Middle frontal gyrus (tissue), 1 donor: ENCODE measurements around the gene TFPT.
"Not testable (repeated sequence)": the region's sequence is repeated elsewhere in the genome, so short reads cannot be mapped to it uniquely, and the experiment has no call there.

Experiments
- DNase-seq: peaks from one replicate; pipeline ENCODE4 v3.0.0-alpha.2; 2015; ENCODE audit warnings: low spot score; ENCODE audit errors: extremely low spot score

TFPT gene

DNA sequence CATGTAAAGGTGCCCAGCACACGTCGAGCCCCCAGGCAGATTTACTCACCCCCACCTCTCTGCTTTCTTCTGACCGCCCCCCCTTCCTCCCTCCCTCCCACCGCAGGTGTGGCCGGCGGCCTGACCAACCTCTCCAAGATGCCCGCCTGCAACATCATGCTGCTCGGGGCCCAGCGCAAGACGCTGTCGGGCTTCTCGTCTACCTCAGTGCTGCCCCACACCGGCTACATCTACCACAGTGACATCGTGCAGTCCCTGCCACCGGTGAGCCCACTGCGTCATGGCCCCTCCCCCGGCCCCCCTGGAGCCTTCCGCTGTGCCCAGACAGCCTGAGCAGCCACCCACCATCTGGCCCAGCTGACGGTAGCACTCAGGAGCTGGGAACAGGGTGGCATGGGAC lies 8.9 kb upstream of the TFPT start:
- no peak for DNase-seq

DNA sequence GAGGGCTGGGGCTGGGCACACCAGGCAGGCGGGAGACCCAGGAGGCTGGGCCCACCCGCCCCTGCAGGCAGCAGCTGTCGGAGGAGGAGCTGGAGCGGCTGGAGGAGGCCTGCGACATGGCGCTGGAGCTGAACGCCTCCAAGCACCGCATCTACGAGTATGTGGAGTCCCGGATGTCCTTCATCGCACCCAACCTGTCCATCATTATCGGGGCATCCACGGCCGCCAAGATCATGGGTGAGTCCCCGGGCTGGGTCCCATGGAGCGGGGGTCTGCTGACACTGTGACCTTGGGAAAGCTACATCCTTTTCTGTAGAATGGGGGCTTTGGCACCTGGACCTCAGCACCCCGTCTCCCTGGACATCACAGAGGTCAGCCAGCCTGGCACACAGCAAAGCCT lies 8.2 kb upstream of the TFPT start:
- no peak for DNase-seq

DNA sequence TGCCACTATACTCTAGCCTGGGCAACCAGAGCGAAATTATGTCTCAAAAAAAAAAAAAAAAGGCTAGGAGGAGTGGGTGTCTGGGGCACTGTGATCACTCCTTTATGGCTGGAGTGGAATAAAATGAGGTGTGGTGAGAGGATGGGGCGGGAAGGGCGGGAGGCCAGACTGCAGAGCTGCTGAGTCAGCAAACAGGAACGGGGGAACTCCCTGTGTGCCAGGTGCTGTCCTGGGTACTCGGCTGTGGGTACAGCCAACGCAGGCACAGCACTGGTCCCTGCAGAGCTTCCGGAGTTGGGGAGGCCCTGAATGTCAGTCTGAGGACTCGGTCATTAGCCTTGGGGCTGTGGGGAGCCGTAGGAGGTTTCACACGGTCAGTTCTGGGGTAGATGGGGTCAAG lies 5.8 kb upstream of the TFPT start:
- no peak for DNase-seq

DNA sequence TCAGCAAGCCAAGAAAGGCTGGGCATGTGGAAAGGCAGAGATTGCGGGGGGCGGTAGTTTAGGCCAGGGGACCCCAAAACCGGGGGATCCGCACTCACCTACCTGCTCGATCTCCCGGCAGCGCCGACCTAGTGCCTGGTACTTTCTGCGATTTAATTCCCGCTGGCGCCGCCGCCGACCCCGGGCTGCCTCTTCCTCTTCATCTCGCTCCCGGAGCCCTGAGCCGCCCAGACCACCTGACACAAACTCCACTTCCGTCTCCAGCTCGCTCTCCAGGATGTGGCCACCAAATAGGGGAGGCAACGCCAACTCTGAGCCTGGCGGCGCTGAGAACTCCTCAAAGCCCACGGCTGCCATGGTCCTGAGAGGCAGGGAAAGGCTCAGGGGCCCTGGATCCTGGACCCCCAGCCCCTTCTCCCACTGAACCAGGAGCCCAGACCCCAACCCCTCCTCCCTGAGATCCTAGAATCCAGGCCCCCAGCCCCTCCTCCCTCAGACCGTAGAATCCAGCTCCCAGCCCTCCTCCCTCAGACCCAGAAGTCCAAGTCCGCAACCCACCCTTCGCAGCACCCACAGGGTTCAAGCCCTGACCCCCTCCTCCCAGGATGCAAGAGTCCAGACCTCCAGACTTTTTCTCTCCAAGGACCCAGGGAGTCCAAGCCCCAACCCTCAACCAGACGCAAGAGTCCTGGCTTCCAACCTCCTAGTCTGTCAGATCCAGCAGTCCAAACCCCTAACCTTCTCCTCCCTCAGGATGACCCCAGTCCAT lies 933 bp downstream of the TFPT start:
- DNase-seq = no peak

DNA sequence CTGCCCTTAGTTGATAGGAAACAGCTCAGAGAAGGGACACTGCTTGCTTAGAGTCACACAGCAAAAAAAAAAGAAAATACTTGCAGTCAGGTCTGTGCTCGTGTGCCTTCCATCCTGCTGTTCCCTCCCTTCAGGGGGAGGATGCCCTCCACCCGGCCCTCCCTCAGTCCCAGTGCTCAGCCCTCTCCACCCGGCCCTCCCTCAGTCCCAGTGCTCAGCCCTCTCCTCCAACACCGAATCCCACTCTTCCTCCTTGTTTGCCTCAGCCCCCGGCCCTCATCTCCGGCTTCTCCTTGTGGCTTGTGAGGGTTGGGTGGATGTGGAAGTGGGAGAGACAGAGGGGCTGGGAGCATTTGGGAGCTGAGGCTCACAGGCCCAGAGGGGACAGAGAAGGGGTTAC lies 5.8 kb downstream of the TFPT start:
- no peak for DNase-seq

DNA sequence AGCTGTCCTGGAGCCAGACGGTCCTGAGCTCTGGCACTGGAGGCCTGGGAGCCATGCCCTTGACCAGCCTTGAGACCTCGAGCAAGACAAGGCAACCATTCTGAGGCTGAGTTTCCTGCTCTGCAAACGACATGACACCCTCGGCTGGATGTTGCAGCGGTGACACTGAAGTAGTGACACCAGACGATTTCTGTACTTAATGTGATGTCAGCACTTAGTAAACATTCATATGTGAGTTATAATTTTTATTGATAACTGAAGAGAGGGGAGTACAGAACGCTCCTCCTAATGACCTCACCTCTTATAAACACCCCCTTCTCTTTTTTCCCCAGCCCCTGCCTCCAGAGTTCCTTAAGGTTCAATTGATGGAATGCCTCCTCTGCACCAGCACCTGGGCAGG lies 7.0 kb downstream of the TFPT start:
- no peak for DNase-seq

DNA sequence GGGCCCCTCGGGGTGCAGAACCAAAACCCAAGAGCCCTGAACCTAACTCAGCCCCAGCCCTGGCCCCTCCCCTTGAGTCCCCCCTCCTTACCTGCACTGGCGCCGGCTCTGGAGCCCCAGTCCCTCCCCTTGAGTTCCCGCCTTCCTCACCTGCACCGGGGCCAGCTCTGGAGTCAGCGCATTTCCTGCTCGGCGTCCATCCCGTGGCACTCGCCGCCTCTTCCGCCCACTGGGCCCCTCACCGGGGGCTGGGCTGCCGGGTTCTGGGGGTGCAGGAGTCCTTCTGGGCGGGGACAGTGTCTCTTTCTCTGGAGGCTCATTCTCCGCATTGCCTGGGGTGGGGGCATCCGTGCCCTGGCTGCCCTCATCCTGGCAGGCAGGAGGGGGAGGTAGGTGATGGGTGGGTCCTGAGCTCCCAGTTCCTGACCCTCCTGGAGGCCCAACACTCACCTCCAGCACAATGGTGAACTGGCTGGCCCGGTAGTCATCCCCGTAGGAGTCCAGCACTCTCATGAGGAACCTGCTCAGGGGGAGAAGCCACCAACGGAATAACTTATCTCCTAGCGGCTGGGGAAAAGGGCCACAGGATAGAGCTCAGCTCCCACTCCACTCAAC lies 7.5 kb downstream of the TFPT start:
- no peak for DNase-seq

DNA sequence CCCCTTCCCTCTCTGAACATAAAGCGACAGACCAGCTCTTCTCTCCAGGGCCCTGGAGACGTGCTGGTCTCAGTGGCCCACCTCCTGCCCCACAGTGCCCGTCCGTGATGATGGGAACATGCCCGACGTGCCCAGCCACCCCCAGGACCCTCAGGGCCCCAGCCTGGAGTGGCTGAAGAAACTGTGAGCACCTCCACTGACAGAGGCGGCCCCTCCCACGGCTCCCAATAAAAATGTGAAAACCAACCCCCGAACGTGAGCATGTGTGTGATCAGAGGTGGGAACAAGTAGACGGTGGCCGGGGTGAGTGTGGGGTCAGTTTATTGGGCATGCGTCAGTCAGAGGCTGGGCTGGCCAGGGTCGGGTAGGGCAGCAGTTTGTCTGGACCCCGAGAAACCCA lies 8.7 kb downstream of the TFPT start:
- DNase-seq = no peak

DNA sequence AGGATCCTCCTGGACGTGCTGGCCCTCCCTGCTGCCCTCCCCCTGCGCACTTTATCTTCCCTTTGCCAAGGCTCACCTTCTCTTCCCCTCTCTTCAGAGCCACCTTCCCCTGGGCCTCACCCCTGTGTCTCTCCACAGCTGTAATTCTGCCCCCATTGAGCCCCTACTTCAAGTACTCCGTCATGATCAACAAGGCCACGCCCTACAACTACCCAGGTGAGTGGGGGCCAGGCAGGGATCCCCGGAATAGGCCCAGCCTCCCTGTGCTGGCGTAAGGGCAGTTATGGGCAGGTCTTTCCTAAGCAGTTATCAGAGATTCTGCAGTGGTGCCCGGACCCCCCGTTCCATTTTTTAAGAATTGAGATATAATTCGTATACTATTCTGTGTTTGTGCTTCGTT lies 9.7 kb downstream of the TFPT start:
- DNase-seq = no peak

DNA sequence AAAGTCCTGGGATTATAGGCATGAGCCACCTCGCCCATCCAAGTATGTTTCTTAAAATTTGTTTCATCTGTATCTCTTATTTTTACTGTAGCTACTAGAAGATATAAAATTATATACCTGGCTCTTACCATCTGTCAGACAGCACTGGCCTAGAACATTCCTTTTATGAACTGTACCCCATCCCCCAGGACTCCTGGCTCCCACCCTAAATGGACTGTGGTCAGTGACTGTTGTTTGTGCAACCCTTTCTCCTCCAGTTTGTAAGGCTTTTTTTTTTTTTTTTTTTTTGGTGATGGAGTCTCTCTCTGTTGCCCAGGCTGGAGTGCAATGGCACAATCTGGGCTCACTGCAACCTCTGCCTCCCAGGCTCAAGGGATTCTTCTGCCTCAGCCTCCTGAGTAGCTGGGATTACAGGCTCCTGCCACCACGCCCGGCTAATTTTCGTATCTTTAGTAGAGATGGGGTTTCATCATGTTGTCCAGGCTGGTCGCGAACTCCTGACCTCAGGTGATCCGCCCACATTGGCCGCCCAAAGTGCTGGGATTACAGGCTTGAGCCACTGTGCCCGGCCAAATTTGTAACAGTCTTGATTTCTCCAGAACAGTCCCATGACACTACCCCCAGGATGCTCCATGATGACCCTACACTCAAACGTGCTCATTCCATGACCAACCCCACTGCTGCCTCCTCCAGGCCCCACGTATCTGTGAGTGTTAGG lies 10.3 kb downstream of the TFPT start:
- DNase-seq = no peak

DNA sequence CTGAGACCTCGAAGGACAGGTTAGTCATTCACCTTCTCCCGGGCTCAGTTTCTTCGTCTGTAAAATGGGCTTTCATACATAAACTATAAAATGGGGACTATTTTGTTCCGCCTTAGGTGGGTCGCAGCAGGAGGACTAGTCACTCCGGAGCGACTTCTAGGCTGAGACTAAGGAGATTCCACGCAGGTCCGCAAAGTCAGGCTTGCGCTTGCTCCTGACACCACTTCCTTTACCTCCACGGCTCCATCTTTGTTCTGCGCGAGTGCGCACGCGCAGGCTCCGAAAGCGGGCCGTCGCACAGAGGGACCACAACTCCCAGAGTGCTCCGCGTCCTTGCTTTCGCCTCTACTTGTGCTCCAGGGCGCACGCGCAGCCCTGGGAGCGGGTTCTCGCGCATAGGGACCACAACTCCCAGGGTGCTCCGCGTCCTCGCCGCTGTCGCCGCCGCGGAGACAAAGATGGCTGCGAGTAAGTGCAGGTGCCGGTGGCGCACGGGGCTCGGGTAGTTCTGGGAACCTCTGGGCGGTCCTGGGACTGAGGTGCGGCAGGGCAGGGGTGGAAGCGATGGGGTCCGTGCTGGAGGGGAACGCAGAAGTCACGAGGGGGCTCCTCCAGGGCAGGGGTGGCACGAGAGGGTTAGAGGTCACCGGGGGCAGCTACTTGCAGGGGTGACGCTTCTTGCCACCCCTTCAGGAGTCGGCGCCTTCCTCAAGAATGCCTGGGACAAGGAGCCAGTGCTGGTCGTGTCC lies 12.9 kb downstream of the TFPT start, which contains the start of gene NDUFA3:
Gene NDUFA3 (plus strand): TSS at position 435 of the 749 bp plus-strand sequence. CDS start 24 bp downstream, at position 459.
- peak; percentile 92 for DNase-seq

DNA sequence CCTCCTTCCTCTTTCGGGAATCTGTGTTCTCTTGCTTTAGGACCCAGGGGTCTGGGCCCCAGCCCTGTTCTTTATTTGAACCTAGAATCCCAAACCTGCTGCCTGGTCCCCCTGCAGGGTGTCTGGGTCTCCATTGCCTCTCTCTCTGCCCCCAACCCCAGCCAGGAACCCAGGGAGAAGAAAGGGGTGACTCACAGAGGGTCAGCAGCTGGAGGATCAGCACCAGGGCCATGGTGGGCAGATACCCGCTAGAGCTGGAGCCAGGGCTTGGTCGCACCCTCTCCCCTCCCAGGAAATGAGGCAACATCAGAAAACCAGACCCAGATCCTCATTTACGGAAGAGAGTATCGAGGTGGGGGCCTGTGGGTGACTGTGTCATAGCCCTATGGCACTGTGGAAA lies 14.9 kb downstream of the TFPT start, which contains the start of gene OSCAR:
Gene OSCAR (minus strand): TSS at position 243 of the 400 bp plus-strand sequence. CDS start 11 bp downstream, at position 232.
- no peak for DNase-seq

DNA sequence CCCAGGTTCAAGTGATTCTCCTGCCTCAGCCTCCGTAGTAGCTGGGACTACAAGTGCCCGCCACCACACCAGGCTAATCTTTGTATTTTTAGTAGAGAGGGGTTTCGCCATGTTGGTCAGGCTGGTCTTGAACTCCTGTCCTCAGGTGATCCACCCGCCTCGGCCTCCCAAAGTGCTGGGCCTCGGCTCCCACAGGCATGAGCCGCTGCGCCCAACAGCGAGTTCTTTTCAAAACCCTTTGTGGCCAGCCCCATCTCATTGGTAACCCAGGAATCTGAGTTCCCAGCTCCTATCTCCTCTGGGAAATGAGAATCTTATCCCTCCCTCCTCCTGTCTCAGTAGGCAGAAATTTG lies 15.6 kb downstream of the TFPT start:
- DNase-seq = not testable (repeated sequence)

DNA sequence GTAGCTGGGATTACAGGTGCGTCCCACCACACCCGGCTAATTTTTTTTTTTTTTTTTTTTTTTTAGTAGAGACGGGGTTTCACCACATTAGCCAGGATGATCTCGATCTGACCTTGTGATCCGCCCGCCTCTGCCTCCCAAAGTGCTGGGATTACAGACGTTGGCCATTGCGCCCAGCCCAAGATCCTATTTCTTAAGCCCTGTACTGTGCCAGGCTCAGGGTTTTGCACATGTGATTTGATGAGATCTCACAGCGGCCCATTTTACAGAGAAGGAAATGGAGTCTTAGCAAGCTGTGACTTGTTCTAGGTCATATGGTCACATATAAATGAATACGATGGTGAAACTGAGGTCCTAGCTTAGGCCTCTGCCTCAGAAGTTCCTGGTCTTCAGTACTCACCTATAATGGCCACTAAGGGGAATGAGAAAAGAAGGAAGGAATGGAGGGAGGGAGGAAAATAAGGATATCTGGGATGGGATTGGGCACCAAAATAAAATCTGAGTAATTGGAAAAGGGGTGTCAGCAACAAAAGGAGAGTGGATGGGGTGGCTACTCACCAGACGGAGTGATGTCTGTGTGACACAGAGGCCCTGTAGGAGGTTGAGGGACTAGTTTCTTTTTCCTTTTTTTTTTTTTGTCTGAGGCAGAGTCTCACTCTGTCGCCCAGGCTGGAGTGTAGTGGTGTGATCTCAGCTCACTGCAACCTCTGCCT lies 16.1 kb downstream of the TFPT start:
- DNase-seq = no peak

DNA sequence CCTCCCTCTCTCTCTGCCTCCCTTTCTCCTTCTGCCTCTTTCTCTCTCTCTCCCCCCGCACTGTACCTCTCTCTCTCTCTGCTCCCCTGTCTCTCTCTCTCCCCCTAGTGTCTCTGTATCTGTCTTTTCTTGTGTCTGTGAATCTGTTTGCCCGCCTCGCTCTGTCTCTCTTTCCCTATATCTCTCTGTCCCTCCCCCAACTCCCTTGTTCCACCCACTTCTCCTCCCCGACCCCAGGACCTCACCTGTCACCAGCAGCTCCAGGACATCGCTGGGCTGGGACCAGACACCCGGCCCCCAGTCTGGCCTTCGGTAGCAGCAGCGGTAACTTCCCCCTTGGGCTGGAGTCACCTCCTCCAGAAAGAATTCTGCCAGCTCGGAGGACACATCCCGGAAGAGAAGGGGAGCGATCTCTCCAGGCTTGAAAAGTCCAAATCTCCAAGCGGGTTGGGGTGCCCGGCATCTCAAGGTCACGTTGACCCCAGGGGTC lies 18.8 kb downstream of the TFPT start:
- DNase-seq = no peak

DNA sequence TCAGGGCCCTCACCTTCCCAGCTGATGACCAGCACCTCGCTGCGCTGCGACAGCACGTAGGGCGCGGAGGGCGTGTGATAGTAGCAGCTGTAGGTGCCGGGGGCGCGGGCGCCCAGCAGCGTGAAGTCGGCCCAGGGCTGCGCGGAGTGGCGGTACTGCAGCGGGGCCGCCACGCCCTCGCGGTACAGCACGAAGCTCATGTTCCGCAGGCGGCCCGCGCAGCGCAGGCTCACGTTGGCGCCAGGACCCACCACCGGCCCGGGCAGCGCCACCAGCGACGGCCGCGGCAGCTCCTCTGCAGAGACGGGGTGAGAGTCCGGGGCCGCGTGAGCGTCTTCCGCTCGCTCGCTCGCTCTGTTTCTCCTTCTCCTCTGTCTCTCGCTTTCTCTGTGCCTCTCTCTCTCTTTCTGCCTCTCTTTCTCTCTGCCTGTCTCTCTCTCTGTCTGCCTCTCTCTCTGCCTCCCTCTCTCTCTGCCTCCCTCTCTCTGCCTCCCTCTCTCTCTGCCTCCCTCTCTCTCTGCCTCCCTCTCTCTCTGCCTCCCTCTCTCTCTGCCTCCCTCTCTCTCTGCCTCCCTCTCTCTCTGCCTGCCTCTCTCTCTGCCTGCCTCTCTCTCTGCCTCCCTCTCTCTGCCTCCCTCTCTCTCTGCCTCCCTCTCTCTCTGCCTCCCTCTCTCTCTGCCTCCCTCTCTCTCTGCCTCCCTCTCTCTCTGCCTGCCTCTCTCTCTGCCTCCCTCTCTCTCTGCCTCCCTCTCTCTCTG lies 19.4 kb downstream of the TFPT start:
- DNase-seq = not testable (repeated sequence)

DNA sequence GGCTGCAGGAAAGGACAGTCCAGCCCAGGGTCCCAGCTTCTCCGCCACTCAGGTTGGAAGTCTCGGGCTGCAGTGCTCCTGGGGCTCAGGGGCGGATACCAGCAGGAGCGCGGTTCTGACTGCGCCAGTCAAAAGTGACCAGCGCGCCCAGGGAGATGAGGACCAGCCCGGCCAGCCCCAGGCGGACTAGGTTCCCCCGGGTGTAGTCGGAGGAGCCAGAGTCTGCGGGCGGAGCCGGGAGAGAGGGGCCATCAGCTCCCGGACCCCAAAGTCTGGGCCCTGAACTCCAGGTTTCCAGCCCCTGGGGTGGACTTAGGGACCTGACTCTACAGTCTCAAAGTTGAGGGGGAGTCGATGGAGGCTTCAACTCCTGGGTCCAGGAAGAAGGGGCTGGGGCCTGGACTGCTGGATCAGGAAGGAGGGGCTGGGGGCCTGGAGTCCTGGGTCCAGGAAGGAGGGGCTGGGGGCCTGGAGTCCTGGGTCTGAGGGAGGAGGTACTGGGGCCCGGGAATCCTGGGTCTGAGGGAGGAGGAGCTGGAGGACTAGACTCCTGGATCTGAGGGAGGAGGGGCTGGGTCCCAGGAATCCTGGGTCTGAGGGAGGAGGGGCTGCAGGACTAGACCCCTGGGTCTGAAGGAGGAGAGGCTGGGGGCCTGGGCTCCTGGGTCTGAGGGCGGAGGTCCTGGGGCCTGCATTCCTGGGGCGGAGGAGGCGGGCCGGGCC lies 20.2 kb downstream of the TFPT start:
- DNase-seq = no peak

DNA sequence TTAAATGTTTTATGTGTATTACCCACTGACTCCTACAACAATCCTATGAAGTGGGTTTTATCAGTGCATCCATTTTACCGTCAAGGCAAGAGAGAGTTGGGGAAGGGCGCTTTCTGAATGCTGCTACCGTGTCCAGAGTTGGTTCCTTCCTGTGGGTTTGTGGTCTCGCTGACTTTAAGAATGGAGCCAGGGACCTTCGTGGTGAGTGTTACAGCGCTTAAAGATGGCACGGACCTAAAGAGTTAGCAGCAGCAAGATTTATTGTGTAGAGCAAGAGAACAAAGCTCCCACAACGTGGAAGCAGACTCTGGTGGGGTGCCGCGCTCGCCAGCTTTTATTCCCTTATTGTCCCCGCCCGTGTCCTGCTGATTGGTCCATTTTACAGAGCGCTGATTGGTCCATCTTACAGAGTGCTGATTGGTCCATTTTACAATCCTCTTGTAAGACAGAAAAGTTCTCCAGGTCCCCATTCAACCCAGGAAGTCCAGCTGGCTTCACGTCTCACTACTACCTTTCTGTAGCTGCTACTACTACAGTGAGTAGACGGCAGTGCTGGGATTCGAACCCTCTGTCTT lies 20.9 kb downstream of the TFPT start:
- no peak for DNase-seq

DNA sequence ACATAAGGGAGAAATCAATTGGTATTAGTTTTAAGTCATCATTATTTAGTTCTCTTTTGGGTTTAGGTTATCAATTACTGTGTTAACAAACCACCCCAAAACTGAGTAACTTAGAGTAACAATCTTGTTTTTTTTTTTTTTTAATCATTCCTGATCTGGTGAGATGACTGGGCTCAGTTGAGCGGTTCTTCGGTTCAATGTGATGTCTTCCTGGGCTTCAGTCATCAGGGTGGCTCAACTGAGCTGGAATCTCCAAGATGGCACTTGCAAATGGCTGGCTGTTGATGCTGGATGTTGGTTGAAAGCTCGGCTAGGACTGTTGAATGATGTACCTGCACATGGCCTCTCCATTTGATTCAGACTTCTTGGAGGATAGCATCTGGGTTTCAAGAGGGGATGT lies 31.0 kb downstream of the TFPT start:
- no peak for DNase-seq
